MM.1S (cell line): ENCODE data around the gene VPS8.

Source experiments
- CTCF ChIP-seq: fragments of 300-600 bp; sonication (generic); IDR thresholded peaks from 2 replicates; pipeline ENCODE4 v1.5.1; 2016; ENCODE audit warnings: antibody characterized with exemption, low read length, mixed read lengths
- EZH2 ChIP-seq: fragments of 300-600 bp; sonication (generic); optimal IDR thresholded peaks from 2 replicates; pipeline ENCODE3; 2017; ENCODE audit warnings: low read depth, mild to moderate bottlenecking, antibody characterized with exemption, low read length, mixed read lengths
- EZH2phosphoT487 ChIP-seq: fragments of 300-600 bp; sonication (generic); IDR thresholded peaks from 2 replicates; pipeline ENCODE4 v1.6.1; 2018; ENCODE audit warnings: antibody characterized with exemption, low read length

- TF ChIP-seq CTCF (no peak), EZH2 (no peak), EZH2phosphoT487 (no peak)
Measured at GRCh38 chr3:184810146-184810545, 1.8 kb upstream of the VPS8 start.
